ENCODE results near the gene TAAR9.

The TAAR9 gene, protein sequence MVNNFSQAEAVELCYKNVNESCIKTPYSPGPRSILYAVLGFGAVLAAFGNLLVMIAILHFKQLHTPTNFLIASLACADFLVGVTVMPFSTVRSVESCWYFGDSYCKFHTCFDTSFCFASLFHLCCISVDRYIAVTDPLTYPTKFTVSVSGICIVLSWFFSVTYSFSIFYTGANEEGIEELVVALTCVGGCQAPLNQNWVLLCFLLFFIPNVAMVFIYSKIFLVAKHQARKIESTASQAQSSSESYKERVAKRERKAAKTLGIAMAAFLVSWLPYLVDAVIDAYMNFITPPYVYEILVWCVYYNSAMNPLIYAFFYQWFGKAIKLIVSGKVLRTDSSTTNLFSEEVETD

DNA sequence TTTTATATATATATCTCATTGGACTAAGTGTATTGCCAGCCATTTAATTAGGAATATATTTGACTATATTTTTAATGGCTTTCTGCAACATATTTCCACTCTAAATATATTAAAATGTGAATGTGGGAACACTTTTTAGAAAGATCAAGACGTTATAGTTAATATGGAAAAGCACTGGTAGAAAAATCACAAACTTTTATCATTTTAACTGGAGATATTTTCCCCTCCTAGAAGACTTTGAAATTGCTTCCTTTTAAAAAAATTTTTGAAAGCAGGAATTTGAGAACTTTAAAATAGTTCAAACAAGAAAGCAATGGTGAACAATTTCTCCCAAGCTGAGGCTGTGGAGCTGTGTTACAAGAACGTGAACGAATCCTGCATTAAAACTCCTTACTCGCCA lies at the start of gene TAAR9:
TSS of gene TAAR9 (plus strand) at position 301 of the 400 bp plus-strand sequence. CDS start at position 314, 13 bp downstream.
- H3K4me3 ChIP-seq (ENCODE audit: control insufficient read depth, low read depth, low read length), result no peak within 1 kb of the TSS
- no peak for DNase-seq (ENCODE audit: low read depth)
- TF ChIP-seq, protein P1, sequence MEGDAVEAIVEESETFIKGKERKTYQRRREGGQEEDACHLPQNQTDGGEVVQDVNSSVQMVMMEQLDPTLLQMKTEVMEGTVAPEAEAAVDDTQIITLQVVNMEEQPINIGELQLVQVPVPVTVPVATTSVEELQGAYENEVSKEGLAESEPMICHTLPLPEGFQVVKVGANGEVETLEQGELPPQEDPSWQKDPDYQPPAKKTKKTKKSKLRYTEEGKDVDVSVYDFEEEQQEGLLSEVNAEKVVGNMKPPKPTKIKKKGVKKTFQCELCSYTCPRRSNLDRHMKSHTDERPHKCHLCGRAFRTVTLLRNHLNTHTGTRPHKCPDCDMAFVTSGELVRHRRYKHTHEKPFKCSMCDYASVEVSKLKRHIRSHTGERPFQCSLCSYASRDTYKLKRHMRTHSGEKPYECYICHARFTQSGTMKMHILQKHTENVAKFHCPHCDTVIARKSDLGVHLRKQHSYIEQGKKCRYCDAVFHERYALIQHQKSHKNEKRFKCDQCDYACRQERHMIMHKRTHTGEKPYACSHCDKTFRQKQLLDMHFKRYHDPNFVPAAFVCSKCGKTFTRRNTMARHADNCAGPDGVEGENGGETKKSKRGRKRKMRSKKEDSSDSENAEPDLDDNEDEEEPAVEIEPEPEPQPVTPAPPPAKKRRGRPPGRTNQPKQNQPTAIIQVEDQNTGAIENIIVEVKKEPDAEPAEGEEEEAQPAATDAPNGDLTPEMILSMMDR (IDR thresholded peaks at IDR 0.05; ENCODE audit: control insufficient read depth, insufficient read depth, low read depth, low read length, missing control alignments), result no peak

DNA sequence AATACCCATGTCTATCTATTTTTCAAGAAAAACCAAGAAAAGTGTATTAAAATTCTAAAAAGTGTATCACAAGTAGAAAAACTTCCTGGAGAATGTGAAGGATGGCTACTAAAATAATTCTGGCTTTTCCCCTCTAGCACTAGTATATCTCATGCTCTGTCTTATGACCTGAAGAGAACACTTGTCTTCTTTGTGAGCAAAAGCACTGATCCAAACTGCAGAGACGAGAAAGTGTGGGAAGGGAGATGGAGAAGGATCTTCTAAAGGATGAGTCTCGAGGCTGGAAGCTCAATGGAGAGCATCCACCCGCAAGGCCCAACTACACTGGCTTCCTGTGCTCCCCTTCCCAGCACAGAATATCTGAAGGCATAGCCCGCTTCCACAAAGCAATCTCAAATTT lies 48.7 kb upstream of the TAAR9 start:
- TF ChIP-seq, protein P1 (IDR thresholded peaks at IDR 0.05; ENCODE audit: control insufficient read depth, insufficient read depth, low read depth, low read length, missing control alignments), result no peak

DNA sequence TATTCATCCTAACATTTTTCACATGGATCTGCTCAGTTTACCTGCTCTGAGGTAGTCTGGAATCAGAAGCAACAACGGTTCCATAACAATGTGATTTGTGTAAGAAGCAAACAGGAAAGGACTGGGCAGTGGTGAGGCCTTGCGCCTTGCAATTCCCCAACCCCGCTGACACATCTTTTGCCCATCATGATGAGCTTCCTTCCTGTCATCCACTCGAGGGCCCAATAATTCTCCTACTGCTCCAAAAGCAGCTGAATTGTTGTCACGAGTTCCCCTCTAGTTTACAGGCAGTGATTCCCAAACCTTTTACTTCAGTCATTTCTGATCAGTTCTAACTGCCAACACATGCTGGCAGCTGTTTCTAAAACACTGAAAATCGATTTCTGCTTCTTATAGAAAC lies 48.1 kb upstream of the TAAR9 start:
- TF ChIP-seq, protein P1 (IDR thresholded peaks at IDR 0.05; ENCODE audit: control insufficient read depth, insufficient read depth, low read depth, low read length, missing control alignments), result no peak
- no peak for DNase-seq (ENCODE audit: low read depth)
- H3K4me3 ChIP-seq (ENCODE audit: control insufficient read depth, low read depth, low read length), result no peak overlapping the region

More for the DNA sequence above, 48.7 kb upstream of the TAAR9 start:
- no peak for DNase-seq (ENCODE audit: low read depth)
- H3K4me3 ChIP-seq (ENCODE audit: control insufficient read depth, low read depth, low read length), result no peak overlapping the region

DNA sequence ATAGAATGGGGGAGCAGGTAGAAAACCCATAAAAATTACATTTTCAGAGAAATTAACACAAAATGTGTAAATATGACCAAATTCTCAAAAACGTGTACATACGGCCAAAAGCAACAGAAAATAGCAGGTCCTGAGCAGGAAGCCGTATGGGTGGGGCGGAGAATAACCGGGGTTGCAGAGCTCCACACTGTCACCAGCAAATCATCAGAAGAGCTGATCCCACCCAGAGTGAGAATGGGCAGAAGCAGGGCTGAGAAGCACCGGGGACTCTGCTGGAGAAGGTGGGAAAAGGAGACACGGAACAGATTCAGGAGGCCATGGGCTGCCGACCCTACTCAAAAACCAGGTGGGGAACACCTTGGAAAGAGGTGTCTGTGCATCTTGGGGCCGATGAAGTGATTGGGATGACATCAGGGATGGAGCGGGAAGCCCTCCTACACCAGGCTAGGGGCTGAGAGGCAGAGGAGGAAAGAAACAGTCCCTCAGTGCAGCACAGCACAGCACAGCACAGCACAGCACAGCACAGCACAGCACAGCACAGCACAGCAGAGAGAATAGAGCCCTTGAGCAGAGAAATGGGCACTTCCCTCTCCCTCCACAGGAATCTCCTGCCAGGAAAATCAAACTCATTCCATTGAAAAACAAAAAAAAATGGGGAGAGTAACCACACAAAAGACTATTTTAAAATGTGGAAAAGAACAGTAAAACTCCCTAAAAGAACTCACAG lies 47.4 kb upstream of the TAAR9 start:
- no peak overlapping the region; the same call in 1 of the 2 replicates for H3K4me3 ChIP-seq (ENCODE audit: control insufficient read depth, low read depth, low read length)
- no peak for DNase-seq (ENCODE audit: low read depth)
- TF ChIP-seq, protein P1 (IDR thresholded peaks at IDR 0.05; ENCODE audit: control insufficient read depth, insufficient read depth, low read depth, low read length, missing control alignments), result no peak

DNA sequence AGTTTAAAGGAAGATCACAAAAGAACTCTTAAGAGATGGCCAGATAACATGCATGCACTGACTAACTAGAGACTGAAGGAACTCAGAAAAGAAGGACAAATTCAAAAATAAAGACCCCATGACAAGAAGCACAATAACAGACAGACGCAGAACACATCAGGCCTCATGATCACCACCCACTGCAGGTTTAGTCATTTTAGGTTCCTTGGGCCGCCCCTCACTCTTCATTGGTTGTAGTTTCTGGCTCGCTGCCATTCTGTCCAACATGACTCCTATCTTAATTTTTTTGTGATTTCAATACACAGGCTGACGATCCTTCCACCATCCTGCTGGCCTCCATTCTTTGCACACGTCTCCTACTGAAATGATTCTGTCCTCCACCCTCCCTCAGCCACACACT lies 46.8 kb upstream of the TAAR9 start:
- no peak for DNase-seq (ENCODE audit: low read depth)
- no peak overlapping the region for H3K4me3 ChIP-seq (ENCODE audit: control insufficient read depth, low read depth, low read length)
- TF ChIP-seq, protein P1 (IDR thresholded peaks at IDR 0.05; ENCODE audit: control insufficient read depth, insufficient read depth, low read depth, low read length, missing control alignments), result no peak

DNA sequence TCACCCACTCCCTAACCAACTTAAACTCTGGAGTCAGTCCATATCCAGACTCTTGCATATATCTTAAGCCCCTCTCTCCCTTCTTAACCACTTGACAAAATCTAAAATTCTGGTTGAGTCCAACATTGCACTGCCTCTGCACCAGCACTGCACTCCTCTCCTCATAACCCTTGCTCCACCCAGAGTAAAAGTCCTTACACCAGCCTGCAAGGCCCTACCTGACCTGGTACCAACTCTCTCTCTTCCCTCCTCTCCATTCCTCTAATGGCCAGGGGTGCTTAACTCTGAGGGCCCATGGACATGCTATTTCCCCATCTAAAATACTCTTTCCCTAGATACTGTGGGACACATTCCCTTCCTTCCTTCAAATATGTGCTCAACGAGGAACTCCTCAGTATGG lies 46.2 kb upstream of the TAAR9 start:
- TF ChIP-seq, protein P1 (IDR thresholded peaks at IDR 0.05; ENCODE audit: control insufficient read depth, insufficient read depth, low read depth, low read length, missing control alignments), result no peak

More for the DNA sequence above, 46.2 kb upstream of the TAAR9 start:
- no peak for DNase-seq (ENCODE audit: low read depth)
- H3K4me3 ChIP-seq (ENCODE audit: control insufficient read depth, low read depth, low read length), result no peak overlapping the region

Measured in AG09309 (cell line).